ENCODE measurements around the gene PEX11G.

GRCh38 chr19:7535047-7535997 is 46.5 kb upstream of the PEX11G start, which contains the start of gene PNPLA6:
- TF ChIP-seq EZH2phosphoT487 (IDR thresholded peaks at IDR 0.05; ENCODE audit: low read depth, severe bottlenecking, unreplicated experiment) (no peak), EZH2 (IDR thresholded peaks at IDR 0.05; ENCODE audit: borderline replicate concordance) (no peak)
- TF ChIP-seq, protein P1, sequence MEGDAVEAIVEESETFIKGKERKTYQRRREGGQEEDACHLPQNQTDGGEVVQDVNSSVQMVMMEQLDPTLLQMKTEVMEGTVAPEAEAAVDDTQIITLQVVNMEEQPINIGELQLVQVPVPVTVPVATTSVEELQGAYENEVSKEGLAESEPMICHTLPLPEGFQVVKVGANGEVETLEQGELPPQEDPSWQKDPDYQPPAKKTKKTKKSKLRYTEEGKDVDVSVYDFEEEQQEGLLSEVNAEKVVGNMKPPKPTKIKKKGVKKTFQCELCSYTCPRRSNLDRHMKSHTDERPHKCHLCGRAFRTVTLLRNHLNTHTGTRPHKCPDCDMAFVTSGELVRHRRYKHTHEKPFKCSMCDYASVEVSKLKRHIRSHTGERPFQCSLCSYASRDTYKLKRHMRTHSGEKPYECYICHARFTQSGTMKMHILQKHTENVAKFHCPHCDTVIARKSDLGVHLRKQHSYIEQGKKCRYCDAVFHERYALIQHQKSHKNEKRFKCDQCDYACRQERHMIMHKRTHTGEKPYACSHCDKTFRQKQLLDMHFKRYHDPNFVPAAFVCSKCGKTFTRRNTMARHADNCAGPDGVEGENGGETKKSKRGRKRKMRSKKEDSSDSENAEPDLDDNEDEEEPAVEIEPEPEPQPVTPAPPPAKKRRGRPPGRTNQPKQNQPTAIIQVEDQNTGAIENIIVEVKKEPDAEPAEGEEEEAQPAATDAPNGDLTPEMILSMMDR (IDR thresholded peaks at IDR 0.05; ENCODE audit: poor library complexity): no peak
